RWPE2 (cell line): ENCODE measurements around the gene MFNG.

Source experiments
- ATAC-seq: fragments of 200-7000 bp; cut with Tn5 transposase; 3 replicates; pipeline ENCODE4 v1.9.1; 2021; ENCODE audit warnings: low read depth
- DNase-seq: peaks from one replicate; pipeline ENCODE4 v3.0.0-alpha.2; 2020; ENCODE audit warnings: low spot score
- H3K27ac ChIP-seq: fragments of 450-650 bp; 2 replicates; pipeline ENCODE4 v1.5.1; 2017; ENCODE audit warnings: mild to moderate bottlenecking; ENCODE audit not compliant: poor library complexity, severe bottlenecking
- H3K27me3 ChIP-seq: fragments of 250-450 bp; sonication (Bioruptor Pico); 2 replicates; pipeline ENCODE4 v1.5.1; 2021; ENCODE audit warnings: mild to moderate bottlenecking, moderate library complexity; ENCODE audit not compliant: insufficient read depth, poor library complexity, severe bottlenecking
- H3K36me3 ChIP-seq: fragments of 250-450 bp; sonication (Bioruptor Pico); 2 replicates; pipeline ENCODE4 v1.5.1; 2020; ENCODE audit warnings: low read depth, mild to moderate bottlenecking, moderate library complexity
- H3K4me1 ChIP-seq: fragments of 250-450 bp; sonication (Bioruptor Pico); 2 replicates; pipeline ENCODE4 v1.5.1; 2021; ENCODE audit warnings: mild to moderate bottlenecking, moderate library complexity; ENCODE audit not compliant: insufficient read depth, poor library complexity, severe bottlenecking
- H3K4me3 ChIP-seq: fragments of 250-450 bp; sonication (Bioruptor Pico); 2 replicates; pipeline ENCODE4 v1.5.1; 2021; ENCODE audit warnings: mild to moderate bottlenecking, moderate library complexity; ENCODE audit not compliant: severe bottlenecking
- H3K9me3 ChIP-seq: fragments of 250-450 bp; sonication (Bioruptor Pico); 2 replicates; pipeline ENCODE4 v1.5.1; 2021; ENCODE audit warnings: mild to moderate bottlenecking, moderate library complexity; ENCODE audit not compliant: severe bottlenecking
- TF ChIP-seq, protein P1 (sequence below): fragments of 450-650 bp; IDR thresholded peaks from one replicate; pipeline ENCODE4 v1.5.1; 2017; ENCODE audit warnings: mild to moderate bottlenecking, moderate library complexity; ENCODE audit not compliant: poor library complexity, severe bottlenecking

MFNG gene

DNA sequence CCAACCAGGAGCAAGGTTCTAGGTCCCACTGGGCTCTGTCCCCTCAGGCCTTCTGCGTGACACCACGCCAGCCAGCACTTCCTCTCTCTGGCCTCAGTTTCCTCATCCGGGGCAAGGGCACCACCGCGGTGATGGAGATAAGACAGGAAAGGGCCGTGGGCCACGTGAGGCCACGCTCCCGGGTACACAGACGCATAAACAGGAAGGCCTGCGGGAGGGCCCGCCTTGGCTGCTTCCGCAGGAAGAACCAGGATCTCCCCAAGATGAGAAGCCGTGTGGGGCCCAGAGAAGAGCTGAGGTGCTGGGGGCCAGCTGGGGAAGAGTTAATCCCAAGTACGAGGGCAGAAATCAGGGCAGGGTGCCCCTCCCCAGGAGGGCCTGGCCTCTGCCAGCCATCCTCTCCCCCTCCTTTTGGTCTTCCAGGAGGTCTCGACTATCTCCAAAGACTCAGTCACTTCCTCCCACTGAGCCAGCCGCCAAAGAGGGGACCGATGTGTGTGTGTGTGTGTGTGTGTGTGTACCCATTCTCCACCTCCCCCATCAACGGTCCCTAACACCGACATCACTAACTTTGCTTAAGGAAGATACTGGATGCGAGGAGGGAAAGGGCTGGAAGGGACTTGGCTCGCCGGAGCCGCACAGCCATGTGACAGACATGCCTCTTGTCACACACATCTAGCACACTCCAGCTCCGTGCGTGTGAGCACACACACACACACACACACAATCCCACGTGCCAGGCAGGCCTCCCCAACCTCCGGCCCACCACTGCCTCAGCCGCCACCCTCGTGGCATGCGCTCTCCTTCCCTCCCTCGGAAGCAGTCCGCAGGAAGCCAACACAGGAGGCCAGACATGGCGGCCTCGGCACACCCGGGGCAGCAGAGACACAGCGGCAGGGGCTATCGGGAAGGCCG lies 1.4 kb downstream of the MFNG start:
- no peaks in the 10 kb centered on the region for H3K9me3 ChIP-seq
- no peak overlapping the region for H3K4me3 ChIP-seq
- no peaks in the 10 kb centered on the region for H3K27me3 ChIP-seq
- DNase-seq (no peak), ATAC-seq (no peak)
- H3K36me3 ChIP-seq = peaks cover under 1% of the 10 kb centered on the region
- TF ChIP-seq, protein P1, sequence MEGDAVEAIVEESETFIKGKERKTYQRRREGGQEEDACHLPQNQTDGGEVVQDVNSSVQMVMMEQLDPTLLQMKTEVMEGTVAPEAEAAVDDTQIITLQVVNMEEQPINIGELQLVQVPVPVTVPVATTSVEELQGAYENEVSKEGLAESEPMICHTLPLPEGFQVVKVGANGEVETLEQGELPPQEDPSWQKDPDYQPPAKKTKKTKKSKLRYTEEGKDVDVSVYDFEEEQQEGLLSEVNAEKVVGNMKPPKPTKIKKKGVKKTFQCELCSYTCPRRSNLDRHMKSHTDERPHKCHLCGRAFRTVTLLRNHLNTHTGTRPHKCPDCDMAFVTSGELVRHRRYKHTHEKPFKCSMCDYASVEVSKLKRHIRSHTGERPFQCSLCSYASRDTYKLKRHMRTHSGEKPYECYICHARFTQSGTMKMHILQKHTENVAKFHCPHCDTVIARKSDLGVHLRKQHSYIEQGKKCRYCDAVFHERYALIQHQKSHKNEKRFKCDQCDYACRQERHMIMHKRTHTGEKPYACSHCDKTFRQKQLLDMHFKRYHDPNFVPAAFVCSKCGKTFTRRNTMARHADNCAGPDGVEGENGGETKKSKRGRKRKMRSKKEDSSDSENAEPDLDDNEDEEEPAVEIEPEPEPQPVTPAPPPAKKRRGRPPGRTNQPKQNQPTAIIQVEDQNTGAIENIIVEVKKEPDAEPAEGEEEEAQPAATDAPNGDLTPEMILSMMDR = no peak
- no peak overlapping the region for H3K27ac ChIP-seq
- no peaks in the 10 kb centered on the region for H3K4me1 ChIP-seq

DNA sequence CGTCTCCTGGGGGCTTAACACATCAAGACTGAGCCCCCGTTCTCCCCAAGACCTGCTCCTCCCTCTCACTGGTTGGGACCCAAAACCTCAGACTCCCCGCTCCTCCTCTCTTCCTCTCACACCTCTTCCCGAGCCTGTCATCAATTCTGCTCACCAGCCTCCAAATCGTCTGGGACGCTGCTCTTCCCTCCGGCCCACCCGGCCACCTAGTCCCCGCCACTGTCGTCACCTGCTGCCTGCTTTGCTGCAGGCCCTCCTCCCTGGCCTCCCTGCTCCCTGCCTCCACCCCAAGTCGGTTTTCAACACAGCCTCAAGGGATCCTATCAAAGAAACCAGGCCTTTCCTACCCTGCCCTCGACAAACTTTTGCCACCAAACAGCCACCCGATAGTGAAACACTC lies 3.1 kb downstream of the MFNG start:
- Histone ChIP-seq H3K9me3 (no peaks in the 10 kb centered on the region), H3K36me3 (no peaks in the 10 kb centered on the region), H3K4me3 (no peak overlapping the region), H3K4me1 (no peaks in the 10 kb centered on the region), H3K27me3 (no peaks in the 10 kb centered on the region), H3K27ac (no peak overlapping the region)
- TF ChIP-seq, protein P1 = no peak
- DNase-seq (no peak), ATAC-seq (no peak)

DNA sequence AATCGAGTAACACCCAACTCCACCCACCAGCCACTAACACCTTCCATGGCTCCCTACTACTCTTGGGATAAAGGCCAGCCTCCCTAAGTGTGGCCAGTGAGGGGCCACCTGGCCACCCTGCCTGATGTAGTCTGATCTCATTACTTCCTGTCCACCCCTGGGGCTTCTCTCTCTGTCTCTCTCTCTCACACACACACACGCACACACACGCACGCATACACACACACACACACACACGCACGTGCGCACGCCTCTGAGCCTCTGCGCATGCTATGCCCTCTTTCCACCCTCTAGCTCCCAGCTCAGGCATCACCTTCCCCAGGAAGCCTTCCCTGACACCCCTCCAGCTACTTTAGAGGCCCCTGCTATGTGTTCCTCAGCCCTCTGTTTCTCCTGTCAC lies 3.9 kb downstream of the MFNG start:
- Histone ChIP-seq H3K4me3 (no peak overlapping the region), H3K4me1 (no peaks in the 10 kb centered on the region), H3K27ac (no peak overlapping the region), H3K36me3 (no peaks in the 10 kb centered on the region), H3K9me3 (no peaks in the 10 kb centered on the region), H3K27me3 (no peaks in the 10 kb centered on the region)
- ATAC-seq = no peak
- no peak for DNase-seq
- TF ChIP-seq, protein P1 = no peak

DNA sequence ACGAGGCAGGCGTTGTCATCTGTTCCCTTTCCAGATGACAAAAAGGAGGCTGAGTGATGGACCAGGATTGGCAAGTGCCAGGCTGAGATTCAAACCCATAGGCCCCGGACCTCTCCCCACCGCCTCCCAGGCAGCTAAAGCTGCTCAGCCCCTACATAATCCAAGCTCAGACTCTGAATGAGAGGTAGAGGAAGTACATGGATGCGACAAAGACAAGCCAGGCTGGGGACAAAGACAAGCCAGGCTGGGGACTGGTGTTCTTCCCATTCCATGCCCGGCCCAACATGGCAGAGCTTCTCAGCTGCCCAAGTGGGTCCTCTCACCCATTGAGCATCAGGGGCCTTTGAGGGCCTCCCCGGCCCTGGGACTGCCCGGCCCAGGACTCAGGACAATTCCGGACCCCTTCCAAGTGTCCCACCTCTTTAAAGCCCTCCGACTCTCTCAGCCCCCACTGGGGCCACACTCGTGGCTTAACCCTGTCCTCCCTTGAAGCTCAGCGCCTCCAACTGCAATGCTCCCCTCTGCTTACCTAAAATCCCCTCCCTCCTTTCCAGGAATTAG lies 4.8 kb downstream of the MFNG start:
- Histone ChIP-seq H3K4me3 (no peak overlapping the region), H3K9me3 (no peaks in the 10 kb centered on the region), H3K36me3 (no peaks in the 10 kb centered on the region), H3K27ac (no peak overlapping the region), H3K4me1 (no peaks in the 10 kb centered on the region), H3K27me3 (no peaks in the 10 kb centered on the region)
- TF ChIP-seq, protein P1 = no peak
- ATAC-seq (no peak), DNase-seq (no peak)
